ENCODE data around the gene ZEB2.
"Not testable (repeated sequence)": the region's sequence is repeated elsewhere in the genome, so short reads cannot be mapped to it uniquely, and the experiment has no call there.

Gene ZEB2

GRCh38 chr2:144364944-144365738, 154.8 kb downstream of the ZEB2 start:
- Histone ChIP-seq H3K27me3 (no peaks in the 10 kb centered on the region), H3K4me1 (ENCODE audit: control insufficient read depth in 1 of 2, insufficient read depth in 1 of 2, low read depth in 1 of 2, low read length in 1 of 2) (no peaks in the 10 kb centered on the region), H3K27ac (no peak overlapping the region), H3K36me3 (no peaks in the 10 kb centered on the region), H3K9me3 (no peaks in the 10 kb centered on the region), H3K4me3 (ENCODE audit: low read depth in 1 of 2, low read length in 1 of 2) (no peak overlapping the region)
- TF ChIP-seq CTCF (IDR thresholded peaks at IDR 0.05), result no peak

- H3K9me3 ChIP-seq; H3K27me3 ChIP-seq; H3K36me3 ChIP-seq; H3K27ac ChIP-seq; H3K4me3 ChIP-seq (ENCODE audit: low read depth in 1 of 2, low read length in 1 of 2); H3K4me1 ChIP-seq (ENCODE audit: control insufficient read depth in 1 of 2, insufficient read depth in 1 of 2, low read depth in 1 of 2, low read length in 1 of 2): not testable (repeated sequence)
Observed at GRCh38 chr2:144364247-144364646, 155.7 kb downstream of the ZEB2 start.

GRCh38 chr2:144362401-144362800, 157.5 kb downstream of the ZEB2 start:
- no peaks in the 10 kb centered on the region for H3K27me3 ChIP-seq
- no peaks in the 10 kb centered on the region for H3K9me3 ChIP-seq
- H3K4me3 ChIP-seq (ENCODE audit: low read depth in 1 of 2, low read length in 1 of 2), result no peak overlapping the region
- no peaks in the 10 kb centered on the region for H3K36me3 ChIP-seq
- H3K4me1 ChIP-seq (ENCODE audit: control insufficient read depth in 1 of 2, insufficient read depth in 1 of 2, low read depth in 1 of 2, low read length in 1 of 2), result no peaks in the 10 kb centered on the region
- no peak overlapping the region for H3K27ac ChIP-seq
- TF ChIP-seq CTCF (IDR thresholded peaks at IDR 0.05), result no peak

GRCh38 chr2:144361742-144362141, 158.2 kb downstream of the ZEB2 start:
- Histone ChIP-seq H3K36me3 (no peaks in the 10 kb centered on the region), H3K27me3 (no peaks in the 10 kb centered on the region), H3K9me3 (no peaks in the 10 kb centered on the region), H3K4me3 (ENCODE audit: low read depth in 1 of 2, low read length in 1 of 2) (no peak overlapping the region), H3K4me1 (ENCODE audit: control insufficient read depth in 1 of 2, insufficient read depth in 1 of 2, low read depth in 1 of 2, low read length in 1 of 2) (no peaks in the 10 kb centered on the region), H3K27ac (no peak overlapping the region)
- no peak for TF ChIP-seq CTCF (IDR thresholded peaks at IDR 0.05)

- TF ChIP-seq CTCF (IDR thresholded peaks at IDR 0.05), result no peak
- H3K9me3 ChIP-seq, result no peaks in the 10 kb centered on the region
- no peaks in the 10 kb centered on the region for H3K36me3 ChIP-seq
- no peak overlapping the region for H3K4me3 ChIP-seq (ENCODE audit: low read depth in 1 of 2, low read length in 1 of 2)
- no peak overlapping the region for H3K27ac ChIP-seq
- no peaks in the 10 kb centered on the region for H3K4me1 ChIP-seq (ENCODE audit: control insufficient read depth in 1 of 2, insufficient read depth in 1 of 2, low read depth in 1 of 2, low read length in 1 of 2)
- no peaks in the 10 kb centered on the region for H3K27me3 ChIP-seq
Observed at GRCh38 chr2:144359684-144360083, 160.2 kb downstream of the ZEB2 start.

- TF ChIP-seq CTCF (IDR thresholded peaks at IDR 0.05), result no peak
- no peaks in the 10 kb centered on the region for H3K36me3 ChIP-seq
- H3K27me3 ChIP-seq, result no peaks in the 10 kb centered on the region
- H3K9me3 ChIP-seq, result no peaks in the 10 kb centered on the region
- no peaks in the 10 kb centered on the region for H3K4me1 ChIP-seq (ENCODE audit: control insufficient read depth in 1 of 2, insufficient read depth in 1 of 2, low read depth in 1 of 2, low read length in 1 of 2)
- no peak overlapping the region for H3K4me3 ChIP-seq (ENCODE audit: low read depth in 1 of 2, low read length in 1 of 2)
- no peak overlapping the region for H3K27ac ChIP-seq
Observed at GRCh38 chr2:144358979-144359541, 160.9 kb downstream of the ZEB2 start.
